ENCODE results near the gene LRRC18. TPM values are rescaled to one million over a fixed set of nuclear protein-coding genes. Genes with fewer than 3 reads are reported as not detected.

The LRRC18 gene
- total RNA-seq, 2 experiments from 2014 or later = not detected

DNA sequence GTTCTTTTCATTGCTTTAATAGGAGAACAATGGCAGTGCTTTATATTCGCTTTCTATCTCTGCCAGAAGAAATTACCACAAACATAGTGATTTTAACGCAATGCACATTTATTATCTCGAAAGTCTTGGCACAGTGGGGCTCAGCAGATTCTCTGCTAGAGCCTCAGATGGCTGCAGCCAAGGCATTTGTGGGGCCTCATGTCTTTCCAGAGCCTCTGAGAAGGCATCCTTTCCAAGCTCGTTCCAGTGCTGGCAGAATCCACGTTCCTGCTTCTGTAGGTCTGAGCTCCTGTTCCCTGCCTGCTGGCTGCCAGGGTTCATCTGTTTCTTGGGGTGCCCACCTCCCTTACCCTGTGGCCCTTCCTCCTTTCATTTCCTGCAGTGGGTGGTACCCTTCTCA, 60.2 kb downstream of the LRRC18 start:
- no peaks in the 10 kb centered on the region for H3K4me1 Mint-ChIP-seq (ENCODE audit: low read depth)
- H3K4me3 Mint-ChIP-seq = no peak overlapping the region
- CTCF ChIA-PET = no interaction called here
- H3K9me3 Mint-ChIP-seq = no peaks in the 10 kb centered on the region
- POLR2A ChIA-PET = no interaction called here
- H3K27ac Mint-ChIP-seq = no peak overlapping the region
- TF ChIP-seq, protein P1, sequence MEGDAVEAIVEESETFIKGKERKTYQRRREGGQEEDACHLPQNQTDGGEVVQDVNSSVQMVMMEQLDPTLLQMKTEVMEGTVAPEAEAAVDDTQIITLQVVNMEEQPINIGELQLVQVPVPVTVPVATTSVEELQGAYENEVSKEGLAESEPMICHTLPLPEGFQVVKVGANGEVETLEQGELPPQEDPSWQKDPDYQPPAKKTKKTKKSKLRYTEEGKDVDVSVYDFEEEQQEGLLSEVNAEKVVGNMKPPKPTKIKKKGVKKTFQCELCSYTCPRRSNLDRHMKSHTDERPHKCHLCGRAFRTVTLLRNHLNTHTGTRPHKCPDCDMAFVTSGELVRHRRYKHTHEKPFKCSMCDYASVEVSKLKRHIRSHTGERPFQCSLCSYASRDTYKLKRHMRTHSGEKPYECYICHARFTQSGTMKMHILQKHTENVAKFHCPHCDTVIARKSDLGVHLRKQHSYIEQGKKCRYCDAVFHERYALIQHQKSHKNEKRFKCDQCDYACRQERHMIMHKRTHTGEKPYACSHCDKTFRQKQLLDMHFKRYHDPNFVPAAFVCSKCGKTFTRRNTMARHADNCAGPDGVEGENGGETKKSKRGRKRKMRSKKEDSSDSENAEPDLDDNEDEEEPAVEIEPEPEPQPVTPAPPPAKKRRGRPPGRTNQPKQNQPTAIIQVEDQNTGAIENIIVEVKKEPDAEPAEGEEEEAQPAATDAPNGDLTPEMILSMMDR (IDR thresholded peaks at IDR 0.05) = no peak
- Histone ChIP-seq H3K27me3 (ENCODE audit: control insufficient read depth in 1 of 2, insufficient read depth in 2 of 2, low read length in 2 of 2) (no peaks in the 10 kb centered on the region), H3K27ac (ENCODE audit: low read depth in 1 of 2, low read length in 2 of 2) (no peak overlapping the region), H3K9me3 (ENCODE audit: control insufficient read depth in 1 of 2, insufficient read depth in 1 of 2, low read length in 2 of 2) (peaks cover 0 to 3% of the 10 kb centered on the region in 2 experiments), H3K36me3 (ENCODE audit: insufficient read depth, low read length) (no peaks in the 10 kb centered on the region), H3K4me1 (ENCODE audit: insufficient read depth, low read length) (no peaks in the 10 kb centered on the region), H3K4me3 (ENCODE audit: low read length) (no peak overlapping the region)
- ATAC-seq (ENCODE audit: poor library complexity) = no peak
- intact Hi-C loops (cut with DNase I, micrococcal nuclease) = no loop called here
- no peaks in the 10 kb centered on the region for H3K27me3 Mint-ChIP-seq
- no peaks in the 10 kb centered on the region for H3K36me3 Mint-ChIP-seq (ENCODE audit: low read depth)
- no peak for DNase-seq

DNA sequence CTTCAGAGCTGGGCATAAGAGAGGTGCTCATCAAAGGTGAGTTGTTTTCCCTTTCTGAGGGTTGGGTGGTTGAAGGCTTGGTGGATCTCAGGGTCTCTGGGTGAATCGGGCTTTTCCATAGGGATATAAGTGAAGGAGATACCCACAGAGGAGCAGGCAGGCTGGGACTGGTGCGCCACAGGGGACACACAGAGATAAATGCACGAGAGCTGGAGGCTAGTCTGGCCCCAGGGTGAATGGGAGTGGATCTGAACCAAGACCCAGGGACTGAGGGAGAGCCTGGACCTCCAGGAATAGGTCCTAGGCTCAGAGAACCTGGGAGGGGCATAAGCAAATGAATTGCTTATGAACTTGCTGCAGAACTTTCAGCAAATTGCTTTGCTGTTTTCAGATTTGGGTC, 61.5 kb downstream of the LRRC18 start:
- intact Hi-C loops (cut with DNase I, micrococcal nuclease) = no loop called here
- DNase-seq (no peak), ATAC-seq (ENCODE audit: poor library complexity) (no peak)
- Histone ChIP-seq H3K27me3 (ENCODE audit: control insufficient read depth in 1 of 2, insufficient read depth in 2 of 2, low read length in 2 of 2) (no peaks in the 10 kb centered on the region), H3K36me3 (ENCODE audit: insufficient read depth, low read length) (no peaks in the 10 kb centered on the region), H3K4me3 (ENCODE audit: low read length) (no peak overlapping the region), H3K27ac (ENCODE audit: low read depth in 1 of 2, low read length in 2 of 2) (no peak overlapping the region), H3K4me1 (ENCODE audit: insufficient read depth, low read length) (no peaks in the 10 kb centered on the region), H3K9me3 (ENCODE audit: control insufficient read depth in 1 of 2, insufficient read depth in 1 of 2, low read length in 2 of 2) (peaks cover 0 to 3% of the 10 kb centered on the region in 2 experiments)
- CTCF ChIA-PET = no interaction called here
- Mint-ChIP-seq H3K4me1 (ENCODE audit: low read depth) (no peaks in the 10 kb centered on the region), H3K27ac (no peak overlapping the region), H3K9me3 (no peaks in the 10 kb centered on the region), H3K4me3 (no peak overlapping the region), H3K36me3 (ENCODE audit: low read depth) (no peaks in the 10 kb centered on the region), H3K27me3 (no peaks in the 10 kb centered on the region)
- TF ChIP-seq, protein P1 (IDR thresholded peaks at IDR 0.05) = no peak
- POLR2A ChIA-PET = no interaction called here

DNA sequence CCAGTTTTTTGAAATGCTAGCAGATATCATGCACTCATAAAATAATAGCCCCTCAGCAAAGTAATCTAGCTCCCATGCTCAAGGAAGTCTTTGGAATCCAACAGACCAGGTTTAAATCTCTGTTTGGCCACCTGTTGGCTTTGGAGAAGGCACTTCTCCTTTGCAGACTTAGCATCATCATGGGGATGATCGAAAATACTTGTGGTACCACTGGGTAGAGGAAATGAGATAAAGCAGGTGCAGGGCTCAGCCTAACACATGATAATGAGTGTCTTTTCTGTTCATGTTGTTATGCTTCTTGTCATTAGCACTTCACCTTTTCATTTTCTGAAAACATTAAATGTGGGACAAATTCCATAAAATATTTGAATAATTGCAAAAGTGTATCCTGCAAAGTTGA, 67.4 kb downstream of the LRRC18 start:
- H3K9me3 ChIP-seq (ENCODE audit: control insufficient read depth in 1 of 2, insufficient read depth in 1 of 2, low read length in 2 of 2) = no peaks in the 10 kb centered on the region
- no peak for DNase-seq
- CTCF ChIA-PET = no interaction called here
- no peaks in the 10 kb centered on the region for H3K27me3 ChIP-seq (ENCODE audit: control insufficient read depth in 1 of 2, insufficient read depth in 2 of 2, low read length in 2 of 2)
- H3K4me3 ChIP-seq (ENCODE audit: low read length) = no peak overlapping the region
- intact Hi-C loops (cut with DNase I, micrococcal nuclease) = no loop called here
- no peaks in the 10 kb centered on the region for H3K36me3 ChIP-seq (ENCODE audit: insufficient read depth, low read length)
- H3K36me3 Mint-ChIP-seq (ENCODE audit: low read depth) = no peaks in the 10 kb centered on the region
- no peak overlapping the region for H3K27ac Mint-ChIP-seq
- H3K27ac ChIP-seq (ENCODE audit: low read depth in 1 of 2, low read length in 2 of 2) = no peak overlapping the region
- TF ChIP-seq, protein P1 (IDR thresholded peaks at IDR 0.05) = no peak
- POLR2A ChIA-PET = no interaction called here
- ATAC-seq (ENCODE audit: poor library complexity) = no peak
- no peaks in the 10 kb centered on the region for H3K4me1 Mint-ChIP-seq (ENCODE audit: low read depth)
- no peaks in the 10 kb centered on the region for H3K9me3 Mint-ChIP-seq
- H3K4me1 ChIP-seq (ENCODE audit: insufficient read depth, low read length) = no peaks in the 10 kb centered on the region
- H3K27me3 Mint-ChIP-seq = peaks cover 7% of the 10 kb centered on the region
- no peak overlapping the region for H3K4me3 Mint-ChIP-seq

Small RNA genes lying within 50 kb of the gene (microRNA-seq; reads per million reads assigned to microRNA genes)
- gene MIR4294 (ENCODE audit: borderline microRNAs expressed, borderline replicate concordance) = not detected

Other genes starting within 250 kb of the LRRC18 start
- under 1 TPM in 1 of 2 experiments, not detected in 1; 0.05 TPM for gene VSTM4, start 175.7 kb upstream of the LRRC18 start, total RNA-seq
- not detected for gene FAM170B, start 194.2 kb upstream of the LRRC18 start, total RNA-seq
- gene TMEM273, start 248.6 kb upstream of the LRRC18 start, total RNA-seq = 1 to 10 TPM; 1.8 to 2.2 TPM

All from CD4-positive, alpha-beta T cell (primary cell).